ENCODE data around the gene ERC2.

ERC2 gene

DNA sequence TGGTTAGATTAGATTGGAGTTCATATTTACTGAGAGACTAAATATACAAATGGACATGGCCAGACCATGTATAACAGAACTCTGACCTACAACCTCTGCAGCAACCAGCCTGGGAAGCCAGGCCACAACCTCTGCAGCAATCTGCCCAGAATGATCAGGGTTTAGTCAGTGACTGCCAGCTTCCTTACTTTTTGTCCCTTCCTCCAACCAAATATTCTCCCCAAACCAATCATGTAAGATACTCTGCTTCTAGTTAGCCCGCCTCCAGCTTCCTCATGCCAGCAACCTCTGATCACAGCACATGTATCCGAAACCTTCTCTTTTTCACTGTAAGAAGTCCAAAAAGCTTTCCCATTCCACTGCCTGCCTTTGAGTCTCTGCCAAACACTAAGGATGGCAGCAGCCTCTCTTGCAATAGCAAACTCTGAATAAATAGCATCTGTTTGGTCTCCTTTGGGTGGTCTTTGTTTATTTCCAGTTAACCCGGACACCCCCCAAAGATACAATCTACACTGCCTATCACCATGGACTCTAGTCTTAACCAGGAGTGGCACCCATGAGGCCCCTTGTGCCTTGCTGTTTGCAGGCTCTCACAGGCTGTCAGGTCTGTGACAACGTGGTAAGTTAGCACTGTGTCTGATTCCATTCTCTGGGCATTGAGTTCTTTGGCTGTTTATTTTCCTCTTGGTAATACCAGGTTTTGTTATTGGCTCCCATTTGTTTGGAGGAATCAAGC lies 102.2 kb downstream of the ERC2 start:
- no peak for DNase-seq (ENCODE audit: extremely low read depth, low read depth)
- no peak overlapping the region for H3K4me3 ChIP-seq (replicated peaks; ENCODE audit: low read depth, low read length)
- no peak for TF ChIP-seq CTCF (IDR thresholded peaks at IDR 0.05; ENCODE audit: low read depth, low read length, missing control alignments)

DNA sequence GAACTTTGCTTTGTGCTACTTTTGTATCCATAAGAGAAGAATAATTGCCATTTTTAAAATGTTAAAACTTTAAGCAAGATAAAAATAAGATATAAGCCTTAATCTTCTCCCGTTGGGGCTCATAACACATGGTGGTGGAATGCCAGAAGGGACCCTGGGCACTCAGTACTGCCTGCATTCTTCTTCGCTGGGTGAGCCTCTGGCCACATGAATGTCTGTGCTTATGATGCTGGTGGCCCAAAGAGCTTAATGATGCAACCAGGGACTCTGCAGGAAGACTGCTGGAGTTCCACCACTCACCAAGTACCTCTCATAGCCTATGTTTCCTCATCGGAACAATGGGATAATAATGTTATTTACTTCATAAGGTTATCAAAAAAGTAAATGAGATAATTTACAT lies 103.6 kb downstream of the ERC2 start:
- no peak for DNase-seq (ENCODE audit: extremely low read depth, low read depth)
- H3K4me3 ChIP-seq (replicated peaks; ENCODE audit: low read depth, low read length) = no peak overlapping the region
- TF ChIP-seq CTCF (IDR thresholded peaks at IDR 0.05; ENCODE audit: low read depth, low read length, missing control alignments) = no peak

DNA sequence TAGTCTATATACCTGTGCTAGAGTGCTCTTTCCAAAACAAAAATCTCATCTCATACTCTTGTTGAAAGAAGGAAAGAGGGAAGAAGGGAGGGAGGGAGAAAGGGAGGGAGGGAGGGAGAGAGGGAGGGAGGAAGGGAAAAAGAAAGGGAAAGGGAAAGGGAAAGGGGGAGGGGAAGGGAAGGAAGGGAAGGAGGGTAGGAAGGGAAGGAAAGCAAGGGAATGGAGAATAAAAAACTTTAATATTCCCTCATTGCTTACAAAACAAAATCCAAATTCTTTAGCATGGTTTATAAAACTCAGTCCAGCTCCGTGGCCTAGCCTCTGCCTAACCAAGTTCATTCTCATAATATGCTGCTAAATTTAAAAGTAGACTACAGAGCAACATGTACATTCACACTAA lies 104.5 kb downstream of the ERC2 start:
- no peak for TF ChIP-seq CTCF (IDR thresholded peaks at IDR 0.05; ENCODE audit: low read depth, low read length, missing control alignments)
- DNase-seq (ENCODE audit: extremely low read depth, low read depth) = no peak
- no peak overlapping the region for H3K4me3 ChIP-seq (replicated peaks; ENCODE audit: low read depth, low read length)

GRCh38 chr3:56361731-56362130 lies 106.5 kb downstream of the ERC2 start:
- H3K4me3 ChIP-seq (replicated peaks; ENCODE audit: low read depth, low read length) = no peak overlapping the region
- no peak for TF ChIP-seq CTCF (IDR thresholded peaks at IDR 0.05; ENCODE audit: low read depth, low read length, missing control alignments)

DNA sequence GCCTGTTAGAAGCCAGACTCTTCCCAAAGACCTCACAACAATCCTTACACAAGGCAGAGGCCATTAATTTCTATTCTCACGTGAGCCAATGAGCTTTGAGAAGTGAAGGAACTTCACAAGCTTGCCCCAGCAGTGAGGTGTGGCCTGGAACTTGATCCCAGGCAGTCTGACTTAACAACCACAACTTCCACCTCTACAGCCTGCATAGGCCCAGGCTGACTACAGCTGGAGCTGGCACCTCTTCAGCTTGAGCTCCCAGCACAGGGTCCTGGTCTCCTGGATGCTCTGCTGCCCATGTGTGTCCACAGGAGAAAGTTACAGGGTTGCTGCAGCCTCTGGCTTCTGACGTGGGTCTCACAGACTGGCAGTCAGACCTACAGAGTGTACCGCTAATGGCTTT lies 111.0 kb downstream of the ERC2 start:
- no peak for TF ChIP-seq CTCF (IDR thresholded peaks at IDR 0.05; ENCODE audit: low read depth, low read length, missing control alignments)
- H3K4me3 ChIP-seq (replicated peaks; ENCODE audit: low read depth, low read length) = no peak overlapping the region
- peak; percentile 3 for DNase-seq (ENCODE audit: extremely low read depth, low read depth)

More at GRCh38 chr3:56361731-56362130, 106.5 kb downstream of the ERC2 start:
- DNase-seq (ENCODE audit: extremely low read depth, low read depth) = no peak

- TF ChIP-seq CTCF (IDR thresholded peaks at IDR 0.05; ENCODE audit: low read depth, low read length, missing control alignments) = no peak
- no peak overlapping the region for H3K4me3 ChIP-seq (replicated peaks; ENCODE audit: low read depth, low read length)
- DNase-seq (ENCODE audit: extremely low read depth, low read depth) = no peak
Observed at GRCh38 chr3:56356808-56357207, 111.5 kb downstream of the ERC2 start.
